ENCODE data around the gene MACO1. TPM values are rescaled to one million over a fixed set of nuclear protein-coding genes. Genes with fewer than 3 reads are reported as not detected.

The MACO1 gene
- total and polyA plus RNA-seq, 10 of the 15 experiments (the other 5 are each of a cell fraction or from before 2014, with no cell fraction given): 3.2 to 19.8 (median 10.3) TPM

- peak; percentile 31; the same call in 1 of the 2 replicates for TF ChIP-seq RAD51 (IDR thresholded peaks at IDR 0.05)
- TF ChIP-seq, protein P1, sequence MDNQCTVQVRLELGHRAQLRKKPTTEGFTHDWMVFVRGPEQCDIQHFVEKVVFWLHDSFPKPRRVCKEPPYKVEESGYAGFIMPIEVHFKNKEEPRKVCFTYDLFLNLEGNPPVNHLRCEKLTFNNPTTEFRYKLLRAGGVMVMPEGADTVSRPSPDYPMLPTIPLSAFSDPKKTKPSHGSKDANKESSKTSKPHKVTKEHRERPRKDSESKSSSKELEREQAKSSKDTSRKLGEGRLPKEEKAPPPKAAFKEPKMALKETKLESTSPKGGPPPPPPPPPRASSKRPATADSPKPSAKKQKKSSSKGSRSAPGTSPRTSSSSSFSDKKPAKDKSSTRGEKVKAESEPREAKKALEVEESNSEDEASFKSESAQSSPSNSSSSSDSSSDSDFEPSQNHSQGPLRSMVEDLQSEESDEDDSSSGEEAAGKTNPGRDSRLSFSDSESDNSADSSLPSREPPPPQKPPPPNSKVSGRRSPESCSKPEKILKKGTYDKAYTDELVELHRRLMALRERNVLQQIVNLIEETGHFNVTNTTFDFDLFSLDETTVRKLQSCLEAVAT (IDR thresholded peaks at IDR 0.05): 0 out of 2 replicates have a peak, but pooled peaks have one; percentile 9
- TF ChIP-seq RUNX3 (IDR thresholded peaks at IDR 0.05; ENCODE audit: low read length): peak; percentile 54; the same call in 1 of the 2 replicates
Observed at GRCh38 chr1:25467193-25467592, 36.5 kb downstream of the MACO1 start (continued).

GRCh38 chr1:25467616-25468015, 36.9 kb downstream of the MACO1 start:
- no TSS peak for BruUV-seq (replicated peaks)
- no peaks in the 10 kb centered on the region for H3K27me3 ChIP-seq (replicated peaks in 1 of 2; ENCODE audit: control insufficient read depth in 2 of 2, insufficient read depth in 2 of 2, low read length in 1 of 2)
- WGBS (ENCODE audit: insufficient coverage, insufficient replicate concordance, low lambda C conversion rate, missing lambda C conversion rate): 89% methylated on average over 1 of the region's 1 CpG
- H3K9me3 ChIP-seq (replicated peaks; ENCODE audit: control insufficient read depth, insufficient read depth, low read length): no peaks in the 10 kb centered on the region
- FAIRE-seq (no peak), ATAC-seq (no peak), DNase-seq (ENCODE audit: low read depth, low spot score) (no peak)
- peak overlapping the region; percentile 71; the same call in 1 of the 2 replicates for H3K4me2 ChIP-seq (ENCODE audit: control insufficient read depth, insufficient read depth)
- H3K79me2 ChIP-seq (ENCODE audit: control insufficient read depth, insufficient read depth, low read length): peaks cover 4% of the 10 kb centered on the region
- H4K20me1 ChIP-seq (ENCODE audit: control insufficient read depth, insufficient read depth): no peaks in the 10 kb centered on the region
- no peaks in the 10 kb centered on the region; a peak in 1 of 4 replicates for H3K36me3 ChIP-seq (ENCODE audit: control insufficient read depth in 2 of 2, insufficient read depth in 2 of 2, low read length in 1 of 2)
- SMC1A ChIA-PET (ENCODE audit: uncharacterized antibody, unreplicated experiment): interaction anchor here (0.7 to 6.2 kb wide), 8 partner anchors 9 to 141 kb away, joined by 3 to 52 read pairs (median 4); no protein-coding TSS in a partner anchor
- POLR2A ChIA-PET: interaction anchor here (0.6 to 2.4 kb wide), 9 partner anchors 10 to 42 kb away, joined by 3 to 17 read pairs (median 4); no protein-coding TSS in a partner anchor
- H3K4me1 ChIP-seq (ENCODE audit: control insufficient read depth, insufficient read depth, low read length): peaks cover 6% of the 10 kb centered on the region
- no peak overlapping the region for H3K27ac ChIP-seq (ENCODE audit: control insufficient read depth, insufficient read depth)
- no peak overlapping the region for H3K9ac ChIP-seq (ENCODE audit: control insufficient read depth, insufficient read depth, low read length)
- RAD21 ChIA-PET (ENCODE audit: unreplicated experiment): interaction anchor here (0.7 to 2.0 kb wide), 9 partner anchors 9 to 36 kb away, joined by 3 to 6 read pairs (median 4); no protein-coding TSS in a partner anchor
- in situ Hi-C loops (cut with MboI) (no loop called here), intact Hi-C loops (cut with micrococcal nuclease; ENCODE audit: unreplicated experiment) (no loop called here)
- H2AFZ ChIP-seq (ENCODE audit: control insufficient read depth, low read depth, low read length): no peak overlapping the region
- CTCF ChIA-PET: interaction anchor here (0.6 to 2.3 kb wide), 6 partner anchors 8 to 36 kb away, joined by 3 to 9 read pairs (median 4); no protein-coding TSS in a partner anchor
- no peak overlapping the region for H3K4me3 ChIP-seq
- TF ChIP-seq RELB (IDR thresholded peaks at IDR 0.05; ENCODE audit: low read depth): no peak
- TF ChIP-seq, protein P2, sequence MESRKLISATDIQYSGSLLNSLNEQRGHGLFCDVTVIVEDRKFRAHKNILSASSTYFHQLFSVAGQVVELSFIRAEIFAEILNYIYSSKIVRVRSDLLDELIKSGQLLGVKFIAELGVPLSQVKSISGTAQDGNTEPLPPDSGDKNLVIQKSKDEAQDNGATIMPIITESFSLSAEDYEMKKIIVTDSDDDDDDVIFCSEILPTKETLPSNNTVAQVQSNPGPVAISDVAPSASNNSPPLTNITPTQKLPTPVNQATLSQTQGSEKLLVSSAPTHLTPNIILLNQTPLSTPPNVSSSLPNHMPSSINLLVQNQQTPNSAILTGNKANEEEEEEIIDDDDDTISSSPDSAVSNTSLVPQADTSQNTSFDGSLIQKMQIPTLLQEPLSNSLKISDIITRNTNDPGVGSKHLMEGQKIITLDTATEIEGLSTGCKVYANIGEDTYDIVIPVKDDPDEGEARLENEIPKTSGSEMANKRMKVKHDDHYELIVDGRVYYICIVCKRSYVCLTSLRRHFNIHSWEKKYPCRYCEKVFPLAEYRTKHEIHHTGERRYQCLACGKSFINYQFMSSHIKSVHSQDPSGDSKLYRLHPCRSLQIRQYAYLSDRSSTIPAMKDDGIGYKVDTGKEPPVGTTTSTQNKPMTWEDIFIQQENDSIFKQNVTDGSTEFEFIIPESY (IDR thresholded peaks at IDR 0.05): no peak
- no peak for TF ChIP-seq YBX1 (IDR thresholded peaks at IDR 0.05)
- TF ChIP-seq MEF2B (IDR thresholded peaks at IDR 0.05; ENCODE audit: partially characterized antibody, poor library complexity, severe bottlenecking): no peak
- TF ChIP-seq, protein P3, sequence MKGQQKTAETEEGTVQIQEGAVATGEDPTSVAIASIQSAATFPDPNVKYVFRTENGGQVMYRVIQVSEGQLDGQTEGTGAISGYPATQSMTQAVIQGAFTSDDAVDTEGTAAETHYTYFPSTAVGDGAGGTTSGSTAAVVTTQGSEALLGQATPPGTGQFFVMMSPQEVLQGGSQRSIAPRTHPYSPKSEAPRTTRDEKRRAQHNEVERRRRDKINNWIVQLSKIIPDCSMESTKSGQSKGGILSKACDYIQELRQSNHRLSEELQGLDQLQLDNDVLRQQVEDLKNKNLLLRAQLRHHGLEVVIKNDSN (IDR thresholded peaks at IDR 0.05; ENCODE audit: borderline replicate concordance, extremely low read length, insufficient read depth, low read depth, low read length): no peak
- TF ChIP-seq IKZF1 (conservative IDR thresholded peaks at IDR 0.05): no peak
- no peak for TF ChIP-seq TCF7 (IDR thresholded peaks at IDR 0.05; ENCODE audit: borderline replicate concordance)
- TF ChIP-seq TARDBP (IDR thresholded peaks at IDR 0.05; ENCODE audit: borderline replicate concordance): no peak
- TF ChIP-seq GATAD2B (conservative IDR thresholded peaks at IDR 0.05; ENCODE audit: low read depth): no peak
- TF ChIP-seq IKZF2 (IDR thresholded peaks at IDR 0.05): no peak
